ENCODE data around the gene CHST14. TPM values are rescaled to one million over a fixed set of nuclear protein-coding genes. Genes with fewer than 3 reads are reported as not detected.

Gene CHST14
- total RNA-seq, 1 donor from 2014 or later: 14.1 TPM

GRCh38 chr15:40506964-40507571, 36.3 kb downstream of the CHST14 start:
- Histone ChIP-seq H3K36me3 (no peaks in the 10 kb centered on the region), H3K27ac (no peak overlapping the region), H3K27me3 (no peaks in the 10 kb centered on the region), H3K4me1 (peaks cover 14% of the 10 kb centered on the region), H3K4me3 (peak overlapping the region; percentile 23), H3K9me3 (no peaks in the 10 kb centered on the region)
- peak; percentile 75 for TF ChIP-seq CTCF (IDR thresholded peaks at IDR 0.05)
- DNase-seq (peak; percentile 89), ATAC-seq (peak; percentile 85)
- intact Hi-C loops (cut with DNase I): no loop called here

- no peak for ATAC-seq
- intact Hi-C loops (cut with DNase I): no loop called here
- DNase-seq: no peak
- peaks cover 14% of the 10 kb centered on the region for H3K4me1 ChIP-seq
- no peaks in the 10 kb centered on the region for H3K36me3 ChIP-seq
- no peaks in the 10 kb centered on the region for H3K9me3 ChIP-seq
- TF ChIP-seq CTCF (IDR thresholded peaks at IDR 0.05): no peak
- no peak overlapping the region for H3K4me3 ChIP-seq
- no peaks in the 10 kb centered on the region for H3K27me3 ChIP-seq
- H3K27ac ChIP-seq: no peak overlapping the region
Measured at GRCh38 chr15:40508216-40508615, 37.4 kb downstream of the CHST14 start.

- no peaks in the 10 kb centered on the region for H3K9me3 ChIP-seq
- ATAC-seq (no peak), DNase-seq (no peak)
- no peak overlapping the region for H3K4me3 ChIP-seq
- intact Hi-C loops (cut with DNase I): no loop called here
- no peak for TF ChIP-seq CTCF (IDR thresholded peaks at IDR 0.05)
- H3K27ac ChIP-seq: no peak overlapping the region
- H3K27me3 ChIP-seq: no peaks in the 10 kb centered on the region
- peaks cover 14% of the 10 kb centered on the region for H3K4me1 ChIP-seq
- no peaks in the 10 kb centered on the region for H3K36me3 ChIP-seq
Measured at GRCh38 chr15:40510201-40510600, 39.4 kb downstream of the CHST14 start.

- ATAC-seq: peak; percentile 7
- H3K4me3 ChIP-seq: peak overlapping the region; percentile 61
- H3K36me3 ChIP-seq: no peaks in the 10 kb centered on the region
- intact Hi-C loops (cut with DNase I): no loop called here
- H3K27me3 ChIP-seq: no peaks in the 10 kb centered on the region
- H3K4me1 ChIP-seq: peaks cover 14% of the 10 kb centered on the region
- H3K27ac ChIP-seq: peak overlapping the region; percentile 74
- DNase-seq: no peak
- no peak for TF ChIP-seq CTCF (IDR thresholded peaks at IDR 0.05)
- no peaks in the 10 kb centered on the region for H3K9me3 ChIP-seq
Measured at GRCh38 chr15:40511093-40511471, 40.3 kb downstream of the CHST14 start.

GRCh38 chr15:40511472-40512133, 40.8 kb downstream of the CHST14 start:
- peak overlapping the region; percentile 61 for H3K4me3 ChIP-seq
- no peak for TF ChIP-seq CTCF (IDR thresholded peaks at IDR 0.05)
- H3K27ac ChIP-seq: peak overlapping the region; percentile 74
- H3K4me1 ChIP-seq: peaks cover 13% of the 10 kb centered on the region
- ATAC-seq (peak; percentile 94), DNase-seq (peak; percentile 92)
- intact Hi-C loops (cut with DNase I): no loop called here
- H3K36me3 ChIP-seq: no peaks in the 10 kb centered on the region
- H3K9me3 ChIP-seq: no peaks in the 10 kb centered on the region
- H3K27me3 ChIP-seq: no peaks in the 10 kb centered on the region
